ENCODE measurements around the gene ARL11.

The ARL11 gene

GRCh38 chr13:49615836-49616675 is 12.3 kb upstream of the ARL11 start:
- no peak for DNase-seq

- DNase-seq = no peak
Measured at GRCh38 chr13:49616676-49617065, 11.6 kb upstream of the ARL11 start.

- no peak for DNase-seq
Measured at GRCh38 chr13:49620170-49620621, 8.1 kb upstream of the ARL11 start.

DNA sequence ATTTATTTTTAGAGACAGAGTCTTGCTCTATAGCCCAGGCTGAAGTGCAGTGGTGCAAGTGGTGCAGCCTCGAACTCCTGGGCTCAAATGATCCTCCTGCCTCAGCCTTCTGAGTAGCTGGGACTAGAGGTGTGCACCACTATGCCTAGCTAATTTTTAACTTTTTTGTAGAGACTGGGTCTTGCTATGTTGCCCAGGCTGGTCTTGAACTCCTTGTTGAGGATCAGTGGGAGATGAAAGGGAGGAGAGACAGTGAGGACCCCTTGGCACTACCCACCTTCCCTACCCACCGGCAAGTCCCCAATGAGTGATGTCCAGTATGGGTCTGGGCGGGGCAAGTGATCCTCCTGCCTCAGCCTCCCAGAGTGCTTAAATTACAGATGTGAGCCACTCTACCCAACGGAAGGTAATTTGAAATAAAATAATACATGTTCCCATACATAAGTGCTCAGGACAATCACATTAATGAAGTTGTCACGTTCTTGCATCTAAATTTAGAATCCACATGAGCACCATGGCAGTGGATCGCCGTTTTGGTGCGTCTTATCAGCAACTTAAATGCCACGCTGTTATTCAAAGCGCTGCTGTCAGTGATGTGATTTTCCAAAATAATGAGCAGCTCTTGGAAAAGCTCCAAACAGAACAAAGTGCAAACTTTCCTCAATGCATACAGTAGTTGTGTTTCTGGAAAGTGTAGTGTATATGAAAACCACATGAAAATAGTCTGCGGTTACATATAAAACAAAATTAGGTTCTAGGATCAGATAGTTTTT is 5.9 kb upstream of the ARL11 start:
- DNase-seq = no peak

GRCh38 chr13:49624229-49624628 is 4.1 kb upstream of the ARL11 start:
- no peak for DNase-seq

GRCh38 chr13:49625392-49626079 is 2.8 kb upstream of the ARL11 start:
- DNase-seq = no peak

DNA sequence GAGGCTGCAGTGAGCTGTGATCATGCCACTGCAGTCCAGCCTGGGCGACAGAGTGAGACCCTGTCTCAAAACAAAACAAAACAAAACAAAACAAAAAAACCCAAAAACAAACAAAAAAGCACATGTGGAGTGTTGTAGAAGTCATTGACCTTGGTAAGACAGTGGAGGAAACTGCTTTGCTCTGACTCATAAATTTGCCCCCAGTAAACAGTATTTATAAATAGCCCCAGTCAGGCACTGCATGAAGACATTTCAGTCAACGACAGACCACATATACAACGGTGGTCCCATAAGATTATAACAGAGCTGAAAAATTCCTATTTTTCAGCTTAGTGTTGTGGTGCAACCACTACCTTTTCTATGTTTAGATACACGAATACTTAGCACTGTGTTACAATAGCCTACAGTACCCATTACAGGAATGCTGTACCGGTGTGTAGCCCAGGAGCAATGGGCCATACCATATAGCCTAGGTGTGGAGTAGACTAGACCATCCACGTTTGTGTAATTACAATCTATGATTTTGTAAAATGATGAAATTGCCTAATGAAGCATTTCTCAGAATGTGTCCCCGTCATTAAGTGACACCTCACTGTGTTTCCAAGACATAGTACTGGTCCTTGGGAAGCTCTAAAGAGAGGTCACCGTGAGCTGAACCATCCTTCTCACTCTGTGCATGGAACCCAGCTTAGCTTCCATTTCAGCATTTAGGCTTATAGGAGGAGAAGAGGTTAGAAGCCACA is 1.1 kb downstream of the ARL11 start:
- DNase-seq = no peak

DNA sequence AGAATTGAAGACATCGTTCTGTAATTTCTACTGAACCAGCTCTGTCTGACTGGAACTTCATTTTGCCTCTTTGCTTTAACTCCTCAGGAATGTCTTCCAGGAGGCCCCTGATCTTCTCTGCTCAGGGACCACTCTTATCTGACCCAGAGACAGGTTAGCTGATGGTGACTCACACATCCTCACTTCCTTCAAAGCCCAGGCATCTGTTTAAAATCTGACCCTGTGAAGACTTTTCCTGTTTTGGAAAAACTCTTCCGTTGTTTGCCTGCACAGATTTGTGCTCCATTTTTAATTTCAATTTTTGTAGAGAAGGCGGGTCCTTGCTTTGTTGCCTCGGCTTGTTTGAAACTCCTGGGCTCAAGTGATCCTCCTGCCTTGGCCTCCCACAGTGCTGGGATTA is 1.6 kb downstream of the ARL11 start:
- no peak for DNase-seq

DNA sequence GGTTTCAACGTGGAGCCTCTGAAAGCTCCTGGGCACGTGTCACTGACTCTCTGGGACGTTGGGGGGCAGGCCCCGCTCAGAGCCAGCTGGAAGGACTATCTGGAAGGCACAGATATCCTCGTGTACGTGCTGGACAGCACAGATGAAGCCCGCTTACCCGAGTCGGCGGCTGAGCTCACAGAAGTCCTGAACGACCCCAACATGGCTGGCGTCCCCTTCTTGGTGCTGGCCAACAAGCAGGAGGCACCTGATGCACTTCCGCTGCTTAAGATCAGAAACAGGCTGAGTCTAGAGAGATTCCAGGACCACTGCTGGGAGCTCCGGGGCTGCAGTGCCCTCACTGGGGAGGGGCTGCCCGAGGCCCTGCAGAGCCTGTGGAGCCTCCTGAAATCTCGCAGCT is 2.3 kb downstream of the ARL11 start:
- DNase-seq = no peak

GRCh38 chr13:49632156-49632555 is 3.8 kb downstream of the ARL11 start:
- DNase-seq = no peak

- no peak for DNase-seq
Measured at GRCh38 chr13:49633710-49634109, 5.4 kb downstream of the ARL11 start.

DNA sequence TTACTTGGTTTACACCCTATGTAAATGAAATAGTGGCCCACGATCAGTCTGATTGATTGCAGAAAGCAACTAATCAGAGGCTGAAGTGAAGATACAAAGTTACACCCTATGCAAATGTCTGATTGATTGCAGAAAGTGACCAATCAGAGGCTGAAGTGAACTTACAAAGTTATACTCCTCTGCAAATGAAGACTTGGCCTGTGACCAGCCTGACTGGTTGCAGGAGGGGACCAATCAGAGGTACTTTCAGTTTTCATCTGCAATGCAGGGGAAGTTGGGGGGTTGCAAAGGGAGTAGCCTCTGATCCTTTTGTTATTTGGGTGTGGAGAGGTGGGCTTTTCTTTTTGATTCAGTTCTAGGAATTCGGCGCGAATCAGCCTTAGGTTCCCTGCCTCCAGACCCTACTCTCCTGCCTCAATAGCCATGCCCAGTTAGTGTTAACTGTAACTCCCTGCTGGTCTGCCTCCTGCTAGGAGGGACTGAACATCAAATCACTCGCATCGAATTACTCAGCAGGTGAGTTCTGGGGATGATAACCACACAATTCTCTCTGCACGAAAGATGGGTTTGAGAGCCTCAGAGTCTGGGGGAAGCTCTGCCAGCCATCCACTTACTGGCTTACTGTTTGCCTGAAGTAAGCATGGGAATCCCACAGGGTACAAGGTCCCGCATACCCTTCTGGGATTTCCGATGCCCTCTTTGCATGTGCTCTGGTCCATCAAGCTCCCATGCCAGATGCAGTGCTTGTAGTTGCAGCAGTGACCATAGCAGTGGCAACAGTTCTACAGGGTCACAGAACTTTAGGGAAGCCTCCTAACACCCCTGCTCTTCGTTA is 7.5 kb downstream of the ARL11 start:
- DNase-seq = no peak

DNA sequence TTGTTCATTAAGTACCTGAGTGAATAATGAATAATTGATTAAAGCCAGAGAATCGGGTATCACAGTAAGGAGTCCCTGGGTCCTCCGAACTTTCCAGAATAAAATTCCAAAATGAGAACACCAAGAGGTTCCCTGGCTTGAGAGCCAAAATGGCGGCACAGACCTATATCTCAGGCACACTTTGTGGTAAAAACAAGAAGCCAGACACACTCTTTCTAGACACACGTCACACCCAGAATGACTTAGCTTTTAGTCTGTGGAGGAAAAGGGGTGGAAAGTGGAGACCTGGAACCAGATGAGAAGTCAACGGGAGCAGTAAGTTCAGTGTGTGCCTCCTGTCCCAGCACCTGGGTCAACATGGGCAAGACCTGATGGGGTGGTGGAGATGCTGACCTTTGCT is 8.4 kb downstream of the ARL11 start:
- no peak for DNase-seq

DNA sequence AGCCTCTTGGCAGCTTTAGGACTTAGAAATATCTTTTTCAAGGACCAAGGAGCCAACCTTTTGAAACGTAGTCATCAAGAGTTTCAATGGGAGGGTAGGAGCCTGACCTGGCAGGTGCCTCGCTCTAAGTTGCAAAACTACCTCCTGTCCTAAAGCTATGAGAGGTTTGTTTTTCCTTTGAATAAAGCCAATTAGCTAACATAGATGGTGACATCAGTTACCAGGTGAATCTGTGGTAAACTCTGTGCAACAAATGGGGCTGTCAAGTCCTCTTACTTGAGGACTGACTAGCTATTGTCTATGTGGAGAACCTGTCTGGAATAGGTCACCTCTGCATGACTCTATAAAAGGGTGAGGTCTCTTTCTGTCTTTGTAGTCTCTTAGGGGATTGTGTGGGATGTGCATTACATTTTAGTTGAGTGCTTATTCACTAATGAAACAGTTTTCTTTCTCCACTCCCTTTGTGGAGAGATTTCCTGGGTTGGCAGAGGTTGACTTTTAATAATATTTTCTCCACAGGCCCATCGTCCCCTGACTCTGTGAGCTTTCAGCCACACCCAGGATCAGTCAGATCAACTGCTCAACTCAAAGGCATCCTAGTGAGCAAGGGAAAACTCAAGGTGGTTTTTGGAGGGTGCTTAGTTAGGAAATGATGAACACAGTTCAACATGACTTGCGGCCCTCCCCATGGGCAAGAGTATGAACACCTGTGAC is 9.9 kb downstream of the ARL11 start:
- no peak for DNase-seq

- DNase-seq = no peak
Measured at GRCh38 chr13:49638744-49639072, 10.4 kb downstream of the ARL11 start.

DNA sequence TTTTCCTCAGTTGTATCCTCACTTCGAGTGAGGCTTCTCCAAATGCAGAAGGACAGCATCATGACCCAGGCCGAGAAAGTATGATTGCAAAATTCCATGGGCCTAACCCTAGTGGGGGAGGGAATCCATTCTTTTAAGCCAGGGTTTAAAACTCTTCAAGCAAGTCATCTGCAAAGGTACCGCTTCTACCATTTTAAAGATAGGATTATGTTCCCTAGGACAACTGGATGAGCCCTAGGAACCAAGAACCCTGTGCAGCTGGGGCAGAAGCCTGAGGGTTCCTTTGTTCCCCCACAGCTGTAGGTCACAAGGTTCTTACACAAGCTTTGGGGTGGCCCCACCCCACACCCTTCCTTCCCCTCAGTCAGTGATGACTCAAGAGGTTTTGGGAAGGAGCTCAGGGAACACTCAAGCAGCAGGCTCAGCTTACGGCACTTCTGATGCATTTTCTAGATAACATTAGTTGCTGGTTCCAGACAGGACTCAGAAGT is 13.5 kb downstream of the ARL11 start:
- DNase-seq = no peak

DNA sequence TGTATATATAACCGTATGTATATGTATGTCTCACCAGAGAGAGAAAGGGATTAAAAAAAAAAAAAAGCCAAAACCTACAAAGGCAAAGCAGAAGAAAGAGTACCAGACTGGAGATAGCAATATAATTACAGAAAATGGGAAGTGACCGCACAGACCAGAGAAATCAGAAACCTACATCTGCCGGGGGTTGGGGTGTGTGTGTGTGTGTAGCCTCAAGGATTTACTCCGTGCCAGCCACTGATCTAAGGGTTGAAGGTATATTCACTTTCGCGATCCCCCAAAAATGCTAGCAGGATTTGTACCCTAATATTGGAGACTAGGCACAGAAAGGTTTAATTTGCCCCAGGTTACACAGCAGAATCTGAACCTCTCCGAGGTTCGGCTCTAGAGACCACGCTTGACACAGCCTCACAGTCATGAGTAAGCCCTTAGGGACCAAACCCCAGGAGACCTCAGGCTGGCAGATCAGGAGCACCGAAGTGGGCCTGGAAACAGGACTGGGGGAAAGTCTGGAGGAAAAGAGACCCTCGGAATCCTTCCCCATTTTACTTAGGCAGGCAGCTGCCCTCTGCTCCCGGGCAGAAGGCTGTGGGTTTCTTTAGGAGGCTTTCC is 14.8 kb downstream of the ARL11 start:
- DNase-seq = no peak

DNA sequence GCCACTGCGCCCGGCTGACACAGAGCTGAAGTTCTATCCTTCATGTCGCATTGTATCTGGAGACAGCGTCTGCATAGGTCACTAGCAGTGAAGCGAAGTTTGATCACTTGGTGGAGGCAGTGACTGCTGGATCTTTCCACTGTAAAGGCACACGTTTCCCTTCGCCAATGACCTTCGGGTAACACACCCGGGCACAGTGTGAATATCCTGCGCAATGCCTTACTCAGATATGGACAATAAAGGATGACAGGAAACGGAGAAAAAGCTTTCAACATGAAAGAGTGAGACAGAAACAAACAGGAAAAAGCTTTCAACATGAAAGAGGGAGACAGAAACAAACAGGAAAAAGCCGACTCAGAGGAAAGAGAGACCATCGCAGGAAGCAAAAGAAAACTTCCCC is 17.1 kb downstream of the ARL11 start:
- no peak for DNase-seq

GRCh38 chr13:49646688-49647087 is 18.4 kb downstream of the ARL11 start:
- no peak for DNase-seq

- DNase-seq = no peak
Measured at GRCh38 chr13:49649244-49649962, 21.1 kb downstream of the ARL11 start.

All from DMS79 (cell line).